HUDEP-2 (cell line): ENCODE results near the gene SLC10A2.
"Not testable (repeated sequence)": the region's sequence is repeated elsewhere in the genome, so short reads cannot be mapped to it uniquely, and the experiment has no call there.

ENCODE experiments used
- DNase-seq, 76 experiments: peaks; one replicate each; lab custom pipeline; 2025; ENCODE audit not compliant: unreplicated experiment in 76 of 76; lab: John Stamatoyannopoulos, UW

Gene SLC10A2, protein sequence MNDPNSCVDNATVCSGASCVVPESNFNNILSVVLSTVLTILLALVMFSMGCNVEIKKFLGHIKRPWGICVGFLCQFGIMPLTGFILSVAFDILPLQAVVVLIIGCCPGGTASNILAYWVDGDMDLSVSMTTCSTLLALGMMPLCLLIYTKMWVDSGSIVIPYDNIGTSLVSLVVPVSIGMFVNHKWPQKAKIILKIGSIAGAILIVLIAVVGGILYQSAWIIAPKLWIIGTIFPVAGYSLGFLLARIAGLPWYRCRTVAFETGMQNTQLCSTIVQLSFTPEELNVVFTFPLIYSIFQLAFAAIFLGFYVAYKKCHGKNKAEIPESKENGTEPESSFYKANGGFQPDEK

DNA sequence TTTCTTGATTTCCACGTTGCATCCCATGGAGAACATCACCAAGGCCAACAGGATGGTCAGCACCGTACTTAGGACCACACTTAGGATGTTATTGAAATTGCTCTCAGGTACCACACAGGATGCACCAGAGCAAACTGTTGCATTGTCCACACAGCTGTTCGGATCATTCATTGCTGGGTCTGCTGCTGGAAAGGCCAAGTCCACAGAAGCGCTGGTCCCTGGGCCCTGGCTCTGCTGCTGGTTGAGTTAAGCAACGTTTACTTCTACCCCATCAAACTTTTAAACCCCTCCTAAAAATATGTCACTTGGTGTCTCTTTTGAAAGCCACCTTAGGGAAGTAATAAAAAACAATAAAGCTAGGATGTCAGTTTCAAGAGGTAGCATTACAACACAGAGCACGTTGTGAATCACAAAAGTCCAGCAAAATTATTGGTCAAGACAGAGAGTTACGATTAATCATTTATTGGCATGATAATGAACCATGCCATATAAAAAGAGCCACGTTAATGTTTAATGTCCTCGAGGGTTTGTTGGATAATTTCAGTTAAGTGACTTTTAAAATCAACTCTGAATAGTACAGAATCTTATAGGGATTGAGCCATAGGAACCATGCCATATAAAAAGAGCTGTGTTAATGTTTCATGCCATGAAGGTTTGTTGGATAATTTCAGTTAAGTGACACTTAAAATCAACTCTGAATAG, at the start of gene SLC10A2:
Gene SLC10A2, minus strand, starts transcription at position 339 of the 702 bp plus-strand sequence. Its CDS starts 168 bp downstream, at position 171.
- no peak for DNase-seq

DNA sequence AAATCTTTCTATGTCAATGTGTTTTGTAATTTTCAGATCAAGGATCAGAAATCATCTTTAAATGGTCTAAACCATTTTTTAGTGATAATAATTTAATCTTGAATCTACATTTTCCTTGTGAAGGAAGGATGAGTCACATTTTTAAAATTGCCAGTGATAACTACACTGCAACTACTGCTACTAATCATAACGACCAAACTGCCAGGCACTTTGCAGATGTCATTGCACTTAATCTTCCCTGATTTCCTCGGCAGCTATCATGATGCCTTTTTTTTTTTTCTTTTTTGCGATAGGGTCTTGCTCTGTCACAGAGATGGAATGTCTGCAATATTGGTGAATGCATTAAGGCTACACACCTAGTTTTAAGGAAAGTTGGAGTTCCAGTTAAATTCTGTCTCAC, 41.4 kb upstream of the SLC10A2 start:
- no peak for DNase-seq

DNA sequence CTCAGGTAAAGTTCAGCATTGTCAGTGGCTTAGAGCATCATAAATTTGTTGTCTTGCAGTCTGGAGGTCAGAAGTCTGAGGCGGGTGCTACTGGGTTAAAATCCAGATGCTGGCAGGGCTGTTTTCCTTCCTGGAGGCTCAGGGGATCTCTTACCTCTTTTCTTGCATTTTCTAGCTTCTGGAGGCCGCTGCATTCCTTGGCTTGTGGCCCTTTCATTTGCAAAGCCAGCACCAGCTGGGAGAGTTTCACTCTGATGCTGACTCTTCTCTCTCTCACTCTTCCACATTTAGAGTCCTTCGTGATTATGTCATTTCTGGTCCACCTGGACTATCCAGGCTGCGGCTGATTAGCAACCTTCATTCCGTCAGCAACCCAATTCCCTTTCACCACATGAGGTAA, 38.1 kb upstream of the SLC10A2 start:
- no peak for DNase-seq

DNA sequence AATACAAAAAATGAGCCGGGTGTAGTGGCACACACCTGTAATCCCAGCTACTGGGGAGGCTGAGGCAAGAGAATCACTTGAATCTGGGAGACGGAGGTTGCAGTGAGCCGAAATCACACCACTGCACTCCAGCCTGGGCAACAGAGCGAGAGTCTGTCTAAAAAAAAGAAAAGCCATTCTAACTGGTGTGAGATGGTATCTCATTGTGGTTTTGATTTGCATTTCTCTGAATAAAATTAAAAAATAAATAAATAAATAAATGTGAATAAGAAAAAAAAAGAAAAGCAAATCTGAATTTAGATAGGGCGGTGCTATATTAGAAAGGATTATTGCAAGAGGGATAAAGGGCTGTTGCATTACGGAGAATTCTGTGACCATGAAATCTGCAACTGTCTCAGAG, 37.2 kb upstream of the SLC10A2 start:
- not testable (repeated sequence) for DNase-seq

DNA sequence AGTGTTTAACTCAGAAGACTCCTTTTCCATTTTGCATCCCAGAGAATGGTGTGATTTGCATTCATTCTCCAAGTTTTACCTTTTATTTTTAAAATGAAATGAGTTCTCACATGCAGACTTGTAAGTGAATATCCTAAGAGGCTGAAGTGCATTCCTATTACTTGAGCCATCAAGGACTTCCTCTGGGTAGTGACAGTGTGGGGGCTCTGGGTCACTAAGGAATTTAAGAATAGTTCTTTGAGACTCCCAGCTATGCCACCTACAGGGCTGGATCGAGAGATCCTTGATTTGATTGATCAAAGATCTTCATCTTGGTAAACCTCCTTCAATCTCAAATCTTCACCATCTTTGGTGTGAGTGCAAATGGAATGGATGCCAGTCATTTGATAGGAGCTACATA, 36.3 kb upstream of the SLC10A2 start:
- no peak for DNase-seq

DNA sequence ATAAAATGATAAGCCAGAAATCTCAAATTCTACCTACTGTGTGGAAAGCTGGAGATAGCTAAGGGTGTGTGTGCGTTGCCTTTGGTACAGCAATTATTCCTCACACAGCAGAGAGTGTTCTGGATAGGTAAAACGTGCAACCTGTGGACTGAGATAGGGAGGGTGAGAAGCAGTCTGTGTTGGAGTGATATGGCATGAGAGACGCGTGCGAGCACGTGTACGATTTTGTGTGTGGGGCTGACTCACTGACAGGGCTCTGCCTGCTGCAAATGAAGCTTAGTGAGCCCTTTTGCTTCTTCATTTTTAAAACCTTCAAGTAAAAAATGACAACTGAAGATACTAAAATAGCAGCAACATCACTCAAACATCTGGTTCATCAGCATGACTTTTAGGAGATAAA, 35.7 kb upstream of the SLC10A2 start:
- peak in 4 of 76 experiments; percentile 2 to 38 (median 16) for DNase-seq

DNA sequence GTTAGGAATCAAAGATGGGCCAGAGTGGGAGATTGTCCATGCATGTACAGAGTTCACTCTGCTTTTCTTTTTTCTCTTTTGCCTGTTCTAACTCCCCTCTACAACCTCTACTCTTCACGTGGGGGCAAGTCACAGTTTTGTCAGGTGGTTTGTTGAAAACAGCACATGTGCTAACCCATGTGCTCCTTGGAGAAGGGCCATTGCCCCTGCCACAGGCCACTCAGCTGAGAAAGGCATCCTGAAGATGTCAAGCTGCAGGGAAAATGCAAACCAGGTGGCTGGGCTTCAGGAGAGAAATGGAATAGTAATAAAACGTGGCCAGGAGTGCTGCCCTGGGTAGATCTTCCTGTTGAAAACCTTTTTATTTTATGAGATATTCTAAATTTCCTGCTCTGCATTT, 35.3 kb upstream of the SLC10A2 start:
- DNase-seq: no peak

DNA sequence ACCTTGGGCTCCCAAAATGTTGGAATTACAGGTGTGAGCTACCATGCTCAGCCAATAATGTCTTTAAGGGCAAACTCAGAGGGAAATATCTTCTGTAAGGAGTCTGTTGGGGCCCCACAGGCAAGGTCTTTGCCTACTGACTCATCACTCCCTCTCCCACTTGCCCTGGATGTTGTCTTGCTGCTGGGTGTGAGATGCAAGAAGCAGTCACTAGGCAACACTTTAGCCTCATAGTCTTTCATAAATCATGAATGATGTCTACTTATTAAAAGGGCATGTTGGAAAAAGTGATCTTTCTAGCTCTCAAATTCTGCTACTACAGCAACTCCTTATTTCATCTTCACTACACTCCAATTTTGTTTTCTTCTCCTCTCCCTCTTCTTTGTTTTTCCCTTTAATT, 34.6 kb upstream of the SLC10A2 start:
- no peak for DNase-seq

DNA sequence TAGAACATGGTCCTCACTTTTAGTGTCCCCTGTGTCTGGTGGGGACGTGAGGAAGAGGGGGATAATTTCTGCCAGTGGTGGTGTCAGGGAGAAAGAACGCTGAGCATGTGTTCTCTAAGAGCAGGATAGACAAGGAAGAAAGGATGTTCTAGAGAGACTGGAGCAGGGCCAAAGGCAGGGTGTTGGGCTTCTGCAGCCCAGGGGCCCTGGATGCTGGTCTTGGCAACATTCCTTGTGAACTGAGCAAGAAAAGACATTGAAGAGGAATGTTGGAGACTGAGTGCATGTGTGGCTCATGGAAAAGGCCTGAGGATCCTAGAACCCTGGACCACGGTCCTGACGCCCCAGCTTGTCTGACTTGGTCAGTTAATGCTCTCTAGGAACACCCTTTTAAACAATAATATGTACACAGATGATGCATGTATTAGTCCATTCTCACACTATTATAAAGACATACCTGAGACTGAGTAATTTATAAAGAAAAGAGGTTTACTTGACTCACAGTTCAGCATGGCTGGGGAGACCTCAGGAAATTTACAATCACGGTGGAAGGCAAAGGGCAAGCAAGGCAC, 33.6 kb upstream of the SLC10A2 start:
- no peak for DNase-seq

DNA sequence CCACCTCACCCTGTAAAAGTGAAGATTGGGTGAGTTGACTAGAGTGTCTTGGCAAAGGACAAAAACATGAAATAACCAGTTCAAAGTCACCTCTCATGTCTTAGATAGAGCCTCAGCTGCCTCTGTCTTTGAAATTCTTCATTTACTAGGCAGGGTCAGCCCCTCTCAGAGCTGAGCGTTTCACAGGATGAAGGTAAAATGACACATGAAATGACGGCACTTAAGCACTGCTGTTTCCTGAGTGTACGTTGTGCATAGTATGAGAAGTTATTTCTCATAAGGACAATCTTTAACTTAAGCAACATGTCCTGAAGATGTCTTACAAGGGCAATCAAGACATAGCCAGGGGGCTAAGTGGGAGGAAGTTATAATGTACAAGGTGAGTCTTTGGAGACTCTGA, 32.3 kb upstream of the SLC10A2 start:
- DNase-seq: no peak

DNA sequence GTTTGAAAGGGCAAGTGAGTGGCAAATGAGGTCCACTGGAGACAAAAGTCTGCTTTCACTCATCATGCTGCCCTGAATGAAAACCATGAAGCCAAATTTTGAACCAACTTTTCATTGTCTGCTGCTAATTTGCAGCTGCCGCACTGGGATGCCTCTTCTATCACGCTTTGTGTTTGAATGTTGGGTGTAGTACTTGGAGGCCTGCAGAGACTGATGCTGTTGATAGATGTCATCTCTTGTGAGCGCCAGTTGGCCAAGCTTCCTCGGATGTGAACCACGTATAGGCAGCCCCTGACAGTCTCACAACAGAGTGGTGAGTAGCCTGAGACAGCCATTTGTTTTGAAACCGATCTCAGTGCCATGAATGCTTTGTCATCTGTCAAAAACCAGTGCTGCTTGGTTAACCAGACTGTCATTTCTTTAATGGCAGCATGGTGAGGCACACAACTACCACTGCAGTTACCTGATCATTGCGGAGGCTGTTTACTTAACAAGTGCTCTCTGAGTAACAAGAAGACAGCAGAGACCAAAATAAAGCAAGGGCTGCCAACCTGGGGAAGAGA, 31.2 kb upstream of the SLC10A2 start:
- DNase-seq: no peak

DNA sequence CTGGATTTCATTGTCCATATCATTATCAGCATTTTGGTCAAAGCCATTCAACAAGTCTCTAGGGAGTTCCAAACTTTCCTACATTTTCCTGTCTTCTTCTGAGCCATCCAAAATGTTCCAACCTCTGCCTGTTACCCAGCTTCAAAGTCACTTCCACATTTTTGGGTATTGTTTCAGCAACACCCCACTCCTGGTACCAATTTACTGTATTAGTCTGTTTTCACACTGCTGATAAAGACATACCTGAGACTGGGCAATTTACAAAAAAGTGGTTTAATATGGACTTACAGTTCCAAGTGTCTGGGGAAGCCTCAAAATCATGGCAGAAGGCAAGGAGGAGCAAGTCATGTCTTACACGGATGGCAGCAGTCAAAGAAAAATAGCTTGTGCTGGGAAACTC, 27.4 kb upstream of the SLC10A2 start:
- DNase-seq: not testable (repeated sequence)

DNA sequence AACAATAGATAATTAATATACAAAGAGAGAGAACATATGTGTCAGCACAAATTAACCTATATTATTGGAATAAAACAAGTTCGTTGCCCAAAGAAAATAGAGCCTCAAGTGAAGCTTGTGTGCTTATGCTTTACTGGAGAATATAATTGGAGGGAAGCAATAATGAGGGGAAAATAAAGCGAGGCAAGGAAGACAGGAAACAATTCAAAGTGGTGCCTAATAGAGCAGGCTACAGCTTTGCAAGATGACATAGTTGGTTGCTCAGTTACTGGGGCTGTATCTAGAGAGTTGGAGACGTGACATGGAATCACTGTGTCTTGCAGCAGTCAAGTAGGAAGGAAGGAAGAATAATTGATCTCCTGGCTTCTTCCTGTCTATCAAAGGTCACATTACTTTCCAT, 21.1 kb upstream of the SLC10A2 start:
- no peak for DNase-seq

DNA sequence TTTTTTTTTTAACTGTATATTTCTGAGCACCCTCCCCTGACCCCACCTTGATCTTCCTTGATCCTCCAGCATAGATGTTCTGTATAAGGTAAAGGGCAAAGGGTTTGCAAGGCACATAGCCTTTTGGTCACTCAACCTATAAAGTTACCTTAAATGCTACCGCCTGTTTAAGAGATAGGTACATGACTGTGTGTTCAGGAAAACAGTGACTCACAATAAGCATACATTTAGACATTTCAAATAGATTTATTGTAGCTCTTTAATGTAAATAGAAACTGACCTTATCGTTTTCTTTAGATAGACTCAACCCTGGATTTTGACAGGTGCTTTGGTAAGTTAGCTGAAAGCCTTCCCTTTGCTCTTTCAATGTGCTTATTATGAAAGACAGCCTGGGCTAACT, 15.2 kb upstream of the SLC10A2 start:
- no peak for DNase-seq

DNA sequence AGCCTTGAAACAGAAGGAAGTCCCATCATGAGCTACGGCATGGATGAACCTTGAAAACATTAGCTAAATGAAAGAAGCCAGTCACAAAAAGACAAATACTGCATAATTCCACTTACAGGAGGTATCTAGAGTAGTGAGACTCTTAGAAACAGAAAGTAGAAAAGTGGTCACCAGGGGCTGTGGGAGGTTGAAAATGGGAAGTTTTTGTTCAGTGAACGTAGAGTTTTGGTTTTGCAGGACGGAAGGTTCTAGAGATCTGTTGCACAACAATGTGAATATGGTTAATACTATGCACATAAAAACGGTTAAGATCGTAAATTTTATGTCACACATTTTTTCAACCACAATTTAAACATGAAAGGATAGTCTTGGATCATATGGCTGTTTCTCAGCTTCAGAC, 11.9 kb upstream of the SLC10A2 start:
- no peak for DNase-seq

DNA sequence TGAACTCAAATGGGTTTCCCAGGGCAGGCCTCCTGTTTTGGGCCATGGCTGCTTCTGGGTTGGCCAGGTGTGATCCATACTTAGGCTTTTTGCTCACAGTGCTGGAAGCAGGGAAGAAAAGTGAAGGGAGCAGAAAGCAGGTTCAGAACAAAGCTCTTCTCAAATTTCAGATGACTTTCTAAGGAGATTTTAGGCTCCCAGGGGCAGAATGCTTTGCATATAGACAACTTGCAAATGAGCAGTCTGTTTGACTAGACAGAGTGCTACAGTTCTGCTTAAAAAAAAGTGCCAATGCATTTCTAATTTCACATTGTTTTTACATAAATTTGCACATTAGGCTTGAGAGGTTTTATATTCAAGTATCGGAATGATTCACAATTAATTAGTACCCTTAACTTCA, 2.6 kb upstream of the SLC10A2 start:
- DNase-seq: no peak

DNA sequence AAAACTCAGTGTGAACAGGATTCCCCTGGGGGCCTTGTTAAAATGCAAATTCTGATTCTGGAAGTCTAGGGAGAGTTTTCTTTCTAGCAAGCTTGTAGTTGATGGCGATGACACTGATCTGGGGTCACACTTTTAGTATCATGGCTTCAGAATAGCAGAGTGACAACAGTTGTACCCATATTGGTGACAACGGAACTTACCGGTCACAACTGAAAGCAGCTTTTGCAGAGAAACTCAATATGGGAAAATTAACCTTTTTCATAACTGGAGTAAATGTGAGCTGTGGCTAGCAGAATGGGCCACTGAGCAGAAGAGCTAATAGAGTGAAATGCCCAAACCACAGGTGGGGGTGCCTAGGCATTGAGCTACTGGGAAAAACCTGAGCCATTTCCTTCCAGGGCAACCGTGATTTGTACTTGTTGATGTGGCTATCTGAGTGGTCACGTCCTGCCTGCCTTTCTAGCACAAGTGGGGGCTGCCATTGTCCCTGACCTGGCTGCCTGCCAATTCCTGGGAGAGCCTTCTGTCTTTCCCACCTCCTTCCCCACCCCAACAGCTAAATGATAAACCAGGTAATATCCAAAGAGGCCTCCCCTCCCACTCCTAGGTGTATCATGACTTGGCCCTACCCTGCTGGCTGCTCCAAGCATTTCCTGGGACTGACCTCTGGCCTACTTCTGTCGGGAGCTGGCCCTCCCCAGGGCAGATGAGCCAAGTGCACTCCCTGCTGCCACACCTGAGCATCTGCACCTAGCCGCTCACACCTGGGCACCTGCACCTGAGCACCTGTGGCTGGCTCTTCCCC, 1.7 kb upstream of the SLC10A2 start:
- DNase-seq: no peak

DNA sequence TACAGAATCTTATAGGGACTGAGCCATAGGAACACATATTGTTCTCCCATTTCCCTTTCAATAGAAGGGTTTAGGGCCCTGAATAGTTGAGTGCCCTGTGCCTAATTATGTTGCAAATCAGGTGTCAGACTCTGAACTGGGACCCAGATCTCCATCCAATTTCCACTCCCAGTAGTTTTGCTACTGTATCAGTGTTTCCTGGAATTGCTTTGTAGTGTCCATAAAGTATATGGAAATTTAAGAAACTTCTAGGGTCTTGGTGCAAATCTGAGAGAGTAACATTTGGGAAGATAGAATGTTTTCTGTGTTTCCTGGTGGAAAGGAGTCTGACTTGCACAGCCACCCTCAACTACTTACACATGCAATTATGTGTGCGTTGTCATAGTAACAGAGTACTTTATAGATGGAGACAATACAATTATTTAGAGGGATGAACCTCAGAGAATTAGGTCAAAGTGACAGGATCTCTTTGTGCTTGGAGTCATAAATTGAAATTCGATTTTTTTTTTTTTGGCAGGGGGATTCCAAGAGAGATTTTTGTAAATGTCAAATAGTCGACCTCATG, 646 bp upstream of the SLC10A2 start:
- DNase-seq: no peak

DNA sequence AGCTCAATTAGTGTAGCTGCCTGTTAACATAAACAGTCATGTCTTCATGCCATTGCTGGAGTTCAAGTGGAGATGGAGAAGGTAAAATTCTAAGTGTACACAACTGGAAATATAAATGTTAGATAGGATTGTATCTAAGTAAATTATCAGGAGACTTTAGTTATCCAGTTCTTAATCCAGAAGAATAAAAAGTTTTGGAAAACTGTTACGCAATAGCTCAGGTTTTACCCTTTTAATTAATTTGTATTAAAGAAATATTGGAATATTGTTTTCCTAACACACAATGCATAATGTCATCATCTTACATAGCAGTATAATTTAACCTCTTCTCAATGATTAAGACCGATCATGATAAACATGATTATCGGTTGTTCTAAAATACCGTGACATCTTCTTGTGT, 2.8 kb downstream of the SLC10A2 start:
- no peak for DNase-seq

DNA sequence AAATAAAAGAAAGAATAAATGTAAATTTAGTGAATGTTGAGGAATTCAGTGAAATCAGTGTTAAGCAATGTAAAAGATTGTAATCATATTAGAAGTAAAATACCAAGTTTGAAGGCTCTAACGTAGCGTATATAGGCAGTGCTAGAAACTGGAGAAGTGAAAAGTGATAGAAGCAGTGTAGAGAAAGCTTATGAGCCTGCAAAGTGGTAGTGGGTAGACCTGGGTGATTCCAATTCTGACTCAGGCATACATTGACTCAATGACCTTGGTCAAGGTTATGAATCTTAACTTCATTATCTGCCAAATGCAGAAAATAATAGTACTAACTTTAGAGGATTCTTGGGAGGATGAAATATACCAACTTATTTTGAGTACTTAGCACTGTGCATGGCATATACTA, 4.1 kb downstream of the SLC10A2 start:
- DNase-seq: no peak

DNA sequence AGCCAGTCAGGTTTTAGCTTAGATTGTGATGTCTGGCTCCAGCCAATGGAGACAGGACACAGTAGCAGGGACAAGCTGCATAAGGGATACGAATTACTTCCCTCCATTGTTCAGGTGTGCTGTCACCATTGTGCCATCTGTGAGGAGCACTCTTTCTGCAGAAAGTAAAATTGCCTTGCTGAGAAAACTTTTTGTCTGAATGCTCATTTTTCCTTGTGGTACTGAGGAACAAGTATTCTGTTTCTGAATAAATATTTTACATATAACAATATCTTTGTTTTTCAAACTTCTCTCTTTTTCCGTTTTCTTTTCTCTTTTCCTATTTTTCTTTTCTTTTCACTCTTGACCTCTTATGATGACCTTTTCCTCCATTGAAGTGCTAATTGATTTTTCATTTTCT, 10.2 kb downstream of the SLC10A2 start:
- no peak for DNase-seq
